T-helper 17 cell (primary cell): Measurements from ENCODE around the gene CARF. TPM values are rescaled to one million over a fixed set of nuclear protein-coding genes. Genes with fewer than 3 reads are reported as not detected.
"Not testable (repeated sequence)": the region's sequence is repeated elsewhere in the genome, so short reads cannot be mapped to it uniquely, and the experiment has no call there.

Experiments used
- ATAC-seq: fragments of 150-1000 bp; cut with Tn5 transposase; 2 replicates; pipeline ENCODE4 v1.10.0; 2021; ENCODE audit warnings: mild to moderate bottlenecking, moderate library complexity
- DNase-seq, 3 donors: peaks; one replicate each; pipeline versions ENCODE4 v3.0.0 to v3.0.0-alpha.2; 2020 to 2021
- H3K9me3 ChIP-seq: one replicate; pipeline ENCODE4 v1.7.0; 2013; ENCODE audit warnings: low read length, mild to moderate bottlenecking; ENCODE audit not compliant: control insufficient read depth, poor library complexity, severe bottlenecking
- H3K27ac Mint-ChIP-seq: one replicate; pipeline ENCODE4 v1.8.0; 2022; ENCODE audit warnings: mild to moderate bottlenecking, moderate library complexity, mixed read lengths
- H3K27me3 Mint-ChIP-seq: one replicate; pipeline ENCODE4 v1.8.0; 2022; ENCODE audit warnings: mixed read lengths
- H3K36me3 Mint-ChIP-seq: one replicate; pipeline ENCODE4 v1.8.0; 2022; ENCODE audit warnings: low read depth, mixed read lengths
- H3K4me1 Mint-ChIP-seq: one replicate; pipeline ENCODE4 v1.8.0; 2022; ENCODE audit warnings: mild to moderate bottlenecking, mixed read lengths
- H3K4me3 Mint-ChIP-seq: one replicate; pipeline ENCODE4 v1.8.0; 2022; ENCODE audit warnings: mild to moderate bottlenecking, moderate library complexity, mixed read lengths
- total RNA-seq, 4 donors: library from RNA in 2 of 4; stranded (reverse) in 2 of 4; gene quantifications; one replicate each; pipeline ENCODE4 v1.2.3 and lab custom pipeline; 2022 to 2026

CARF gene
- total RNA-seq, 2 donors from 2014 or later, result 10.5 to 11.5 TPM

GRCh38 chr2:202910250-202910649 lies 1.8 kb upstream of the CARF start:
- not testable (repeated sequence) for H3K36me3 Mint-ChIP-seq, H3K27me3 Mint-ChIP-seq, H3K4me3 Mint-ChIP-seq, H3K9me3 ChIP-seq, DNase-seq, ATAC-seq, H3K27ac Mint-ChIP-seq
- peaks cover 17% of the 10 kb centered on the region for H3K4me1 Mint-ChIP-seq

DNA sequence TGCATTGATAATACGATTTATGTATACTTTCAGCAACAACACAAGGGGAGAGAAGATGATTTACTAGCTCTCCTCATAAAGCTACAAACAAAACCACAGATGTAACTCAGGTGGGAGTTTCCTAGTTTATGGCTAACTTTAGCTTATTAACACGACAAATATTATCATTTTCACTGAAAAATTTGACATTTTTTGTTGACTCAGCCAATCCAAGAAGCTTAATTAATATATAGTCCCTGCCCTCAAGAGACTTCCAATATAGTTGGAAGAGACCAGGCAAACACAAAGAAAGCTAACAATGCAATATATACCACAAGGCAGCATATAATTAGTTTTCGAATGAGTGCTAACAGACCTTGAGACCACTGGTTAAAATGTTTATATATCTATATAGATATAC lies 1.4 kb upstream of the CARF start:
- Mint-ChIP-seq H3K27ac (no peak overlapping the region), H3K36me3 (peaks cover 2% of the 10 kb centered on the region), H3K27me3 (no peaks in the 10 kb centered on the region), H3K4me3 (peak overlapping the region; percentile 97), H3K4me1 (peaks cover 17% of the 10 kb centered on the region)
- H3K9me3 ChIP-seq, result no peaks in the 10 kb centered on the region
- ATAC-seq (no peak), DNase-seq (no peak)

- DNase-seq (no peak), ATAC-seq (no peak)
- peaks cover 17% of the 10 kb centered on the region for H3K4me1 Mint-ChIP-seq
- H3K4me3 Mint-ChIP-seq, result peak overlapping the region; percentile 97
- H3K27ac Mint-ChIP-seq, result peak overlapping the region; percentile 95
- no peaks in the 10 kb centered on the region for H3K9me3 ChIP-seq
- H3K36me3 Mint-ChIP-seq, result peaks cover 2% of the 10 kb centered on the region
- no peaks in the 10 kb centered on the region for H3K27me3 Mint-ChIP-seq
Measured at GRCh38 chr2:202911203-202911511, 918 bp upstream of the CARF start.

- Mint-ChIP-seq H3K27ac (peak overlapping the region; percentile 95), H3K4me1 (peaks cover 17% of the 10 kb centered on the region), H3K4me3 (peak overlapping the region; percentile 97)
- H3K36me3 Mint-ChIP-seq, DNase-seq, H3K9me3 ChIP-seq, H3K27me3 Mint-ChIP-seq: not testable (repeated sequence)
- peak; percentile 59 for ATAC-seq
Measured at GRCh38 chr2:202912342-202913201, 497 bp downstream of the CARF start.

GRCh38 chr2:202918860-202919259 lies 6.8 kb downstream of the CARF start:
- Mint-ChIP-seq H3K27ac (no peak overlapping the region), H3K4me3 (no peak overlapping the region), H3K27me3 (no peaks in the 10 kb centered on the region), H3K4me1 (no peaks in the 10 kb centered on the region), H3K36me3 (peaks cover 3% of the 10 kb centered on the region)
- no peak for DNase-seq
- H3K9me3 ChIP-seq, result no peaks in the 10 kb centered on the region
- no peak for ATAC-seq

DNA sequence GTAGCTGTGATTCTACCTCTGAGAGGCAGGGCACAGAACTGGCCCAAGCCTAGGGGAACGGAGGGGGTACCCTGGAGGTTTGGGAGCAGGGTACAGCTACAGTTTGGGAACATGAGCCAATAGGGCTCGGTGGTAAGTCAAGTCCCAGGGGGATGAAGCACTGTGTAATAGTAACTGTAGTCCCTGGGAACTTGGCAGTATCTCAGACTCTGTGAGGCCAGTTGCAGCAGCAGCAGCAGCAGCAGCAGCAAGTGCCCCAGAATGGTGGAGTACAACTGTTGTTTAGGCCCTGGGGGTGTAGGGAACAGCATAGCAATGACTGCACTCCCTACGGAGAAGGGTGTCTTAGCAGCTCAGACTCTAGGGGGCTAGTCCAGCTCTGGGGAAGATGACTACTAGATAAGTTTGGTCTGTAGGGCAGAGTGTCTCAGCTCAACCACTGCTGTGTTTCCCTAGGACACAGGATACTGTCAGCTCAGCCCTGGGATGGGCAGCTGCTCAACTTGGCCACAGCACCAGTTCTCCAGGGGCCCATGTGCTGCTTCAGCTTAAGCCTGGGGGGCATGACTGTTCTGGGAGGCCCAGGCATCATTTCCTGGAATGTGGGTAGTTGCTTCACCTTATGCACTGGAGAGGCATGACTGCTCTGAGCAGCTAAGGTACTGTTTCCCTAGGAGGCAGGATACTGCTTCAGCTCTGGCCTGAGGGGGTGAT lies 20.5 kb downstream of the CARF start:
- no peak for ATAC-seq
- Mint-ChIP-seq H3K4me3 (no peak overlapping the region), H3K36me3 (peaks cover 15% of the 10 kb centered on the region), H3K4me1 (peaks cover 19% of the 10 kb centered on the region), H3K27ac (no peak overlapping the region), H3K27me3 (no peaks in the 10 kb centered on the region)
- DNase-seq, result no peak
- H3K9me3 ChIP-seq, result no peaks in the 10 kb centered on the region

DNA sequence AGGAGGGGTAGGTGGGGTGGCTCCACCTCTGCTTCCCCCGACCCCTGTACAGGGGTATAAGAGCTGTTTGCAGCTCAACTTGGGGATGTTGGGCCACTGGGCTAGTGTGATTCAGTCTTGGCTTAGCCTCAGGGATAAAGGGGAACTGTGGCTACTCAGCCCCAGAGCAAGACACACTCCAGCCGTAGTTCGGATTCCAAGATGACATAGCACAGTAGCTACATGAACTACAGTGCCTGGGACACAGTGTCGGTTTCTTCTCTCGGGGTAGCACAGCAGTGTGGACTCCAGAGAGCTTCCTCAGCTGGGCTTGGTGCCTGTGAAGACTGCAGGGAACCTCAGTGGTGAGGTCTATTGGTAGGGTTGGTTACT lies 21.1 kb downstream of the CARF start:
- H3K27ac Mint-ChIP-seq, result no peak overlapping the region
- H3K4me1 Mint-ChIP-seq, result peaks cover 19% of the 10 kb centered on the region
- H3K4me3 Mint-ChIP-seq, result no peak overlapping the region
- DNase-seq (no peak), ATAC-seq (no peak)
- H3K27me3 Mint-ChIP-seq, result no peaks in the 10 kb centered on the region
- no peaks in the 10 kb centered on the region for H3K9me3 ChIP-seq
- H3K36me3 Mint-ChIP-seq, result peaks cover 15% of the 10 kb centered on the region

DNA sequence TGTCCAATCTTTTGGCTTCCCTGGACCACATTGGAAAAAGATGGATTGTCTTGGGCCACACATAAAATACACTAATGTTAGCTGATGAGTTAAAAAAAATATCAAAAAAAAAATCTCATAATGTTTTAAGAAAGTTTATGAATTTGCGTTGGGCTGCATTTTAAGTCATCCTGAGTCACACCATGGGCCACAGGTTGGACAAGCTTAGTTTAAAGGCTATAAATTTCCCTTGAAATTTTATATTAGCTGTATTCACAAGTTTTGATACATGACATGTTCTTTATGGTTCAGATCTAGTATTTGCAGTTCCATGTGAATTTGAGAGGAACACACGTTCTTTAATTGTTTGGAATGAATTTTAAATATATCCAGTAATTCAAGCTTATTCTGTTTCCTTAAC lies 21.9 kb downstream of the CARF start:
- H3K4me1 Mint-ChIP-seq, result peaks cover 17% of the 10 kb centered on the region
- no peaks in the 10 kb centered on the region for H3K9me3 ChIP-seq
- no peak overlapping the region for H3K27ac Mint-ChIP-seq
- DNase-seq, result no peak
- no peak overlapping the region for H3K4me3 Mint-ChIP-seq
- no peak for ATAC-seq
- H3K27me3 Mint-ChIP-seq, result no peaks in the 10 kb centered on the region
- H3K36me3 Mint-ChIP-seq, result peaks cover 18% of the 10 kb centered on the region

GRCh38 chr2:202934456-202934855 lies 22.4 kb downstream of the CARF start:
- Mint-ChIP-seq H3K4me1 (peaks cover 14% of the 10 kb centered on the region), H3K27me3 (no peaks in the 10 kb centered on the region), H3K27ac (no peak overlapping the region), H3K36me3 (peaks cover 17% of the 10 kb centered on the region), H3K4me3 (no peak overlapping the region)
- DNase-seq (no peak), ATAC-seq (no peak)
- H3K9me3 ChIP-seq, result no peaks in the 10 kb centered on the region

GRCh38 chr2:202938960-202939359 lies 26.9 kb downstream of the CARF start:
- H3K4me1 Mint-ChIP-seq, result peaks cover 2% of the 10 kb centered on the region

GRCh38 chr2:202941771-202942170 lies 29.7 kb downstream of the CARF start:
- ATAC-seq (no peak), DNase-seq (no peak)
- no peaks in the 10 kb centered on the region for H3K27me3 Mint-ChIP-seq
- no peak overlapping the region for H3K27ac Mint-ChIP-seq
- H3K36me3 Mint-ChIP-seq, result peaks cover 4% of the 10 kb centered on the region
- H3K4me1 Mint-ChIP-seq, result no peaks in the 10 kb centered on the region
- no peak overlapping the region for H3K4me3 Mint-ChIP-seq
- H3K9me3 ChIP-seq, result no peaks in the 10 kb centered on the region

More at GRCh38 chr2:202938960-202939359, 26.9 kb downstream of the CARF start:
- ATAC-seq, result no peak
- DNase-seq, result no peak
- no peaks in the 10 kb centered on the region for H3K9me3 ChIP-seq
- Mint-ChIP-seq H3K27ac (no peak overlapping the region), H3K27me3 (no peaks in the 10 kb centered on the region), H3K4me3 (no peak overlapping the region), H3K36me3 (peaks cover 7% of the 10 kb centered on the region)

DNA sequence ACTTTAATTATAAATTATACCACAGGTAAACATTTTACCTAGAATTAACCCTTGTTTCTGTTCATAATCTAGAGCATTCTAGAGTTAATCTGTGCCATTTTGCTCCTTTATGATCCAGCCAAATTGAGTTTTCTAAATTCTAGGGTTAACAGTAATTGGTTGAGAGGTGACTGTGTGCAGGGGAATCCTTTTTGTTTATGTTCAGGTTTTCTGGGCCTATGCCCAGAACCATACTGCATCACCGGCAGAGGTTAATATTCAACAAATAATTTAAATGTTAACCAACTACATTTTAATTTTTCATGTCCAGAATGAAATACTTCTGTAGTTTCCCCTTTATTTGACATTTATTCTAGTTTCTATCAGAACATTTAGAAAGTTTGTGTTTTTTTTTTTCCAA lies 32.3 kb downstream of the CARF start:
- DNase-seq (no peak), ATAC-seq (no peak)
- H3K36me3 Mint-ChIP-seq, result peaks cover 2% of the 10 kb centered on the region

GRCh38 chr2:202944816-202945215 lies 32.7 kb downstream of the CARF start:
- H3K27ac Mint-ChIP-seq, result no peak overlapping the region
- peaks cover 2% of the 10 kb centered on the region for H3K36me3 Mint-ChIP-seq
- no peak overlapping the region for H3K4me3 Mint-ChIP-seq
- H3K9me3 ChIP-seq, result no peaks in the 10 kb centered on the region
- no peak for ATAC-seq
- peaks cover 2% of the 10 kb centered on the region for H3K4me1 Mint-ChIP-seq
- no peaks in the 10 kb centered on the region for H3K27me3 Mint-ChIP-seq
- DNase-seq, result no peak

More for the DNA sequence above, 32.3 kb downstream of the CARF start:
- Mint-ChIP-seq H3K4me1 (peaks cover 2% of the 10 kb centered on the region), H3K27ac (no peak overlapping the region), H3K4me3 (no peak overlapping the region), H3K27me3 (no peaks in the 10 kb centered on the region)
- H3K9me3 ChIP-seq, result no peaks in the 10 kb centered on the region

DNA sequence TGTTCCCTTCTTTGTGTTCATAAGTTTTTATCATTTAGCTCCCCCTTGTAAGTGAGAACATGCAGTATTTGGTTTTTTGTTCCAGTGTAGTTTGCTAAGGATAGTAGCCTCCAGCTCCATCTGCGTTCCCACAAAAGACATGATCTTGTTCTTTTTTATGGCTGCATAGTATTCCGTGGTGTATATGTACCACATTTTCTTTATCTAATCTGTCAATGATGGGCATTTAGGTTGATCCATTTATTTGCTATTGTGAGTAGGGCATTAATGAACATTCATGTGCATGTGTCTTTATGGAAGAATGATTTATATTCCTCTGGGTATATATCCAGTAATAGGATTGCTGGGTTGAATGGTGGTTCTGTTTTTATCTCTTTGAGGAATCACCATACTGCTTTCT lies 33.4 kb downstream of the CARF start:
- H3K27me3 Mint-ChIP-seq, result no peaks in the 10 kb centered on the region
- DNase-seq (no peak), ATAC-seq (no peak)
- no peak overlapping the region for H3K27ac Mint-ChIP-seq
- H3K9me3 ChIP-seq, result no peaks in the 10 kb centered on the region
- H3K4me1 Mint-ChIP-seq, result peaks cover 2% of the 10 kb centered on the region
- no peak overlapping the region for H3K4me3 Mint-ChIP-seq
- H3K36me3 Mint-ChIP-seq, result peaks cover 2% of the 10 kb centered on the region
